Neural cell (in vitro differentiated cells): ENCODE results near the gene KIF23.

Source experiments
- CTCF ChIP-seq: fragments of 450-650 bp; IDR thresholded peaks from 2 replicates; pipeline ENCODE4 v1.5.1; 2014; ENCODE audit warnings: antibody characterized with exemption, mild to moderate bottlenecking, moderate library complexity; ENCODE audit not compliant: poor library complexity, severe bottlenecking
- EP300 ChIP-seq: fragments of 450-650 bp; conservative IDR thresholded peaks from 2 replicates; pipeline ENCODE4 v1.6.1; 2014; ENCODE audit warnings: antibody characterized with exemption, mild to moderate bottlenecking, moderate library complexity; ENCODE audit not compliant: poor library complexity, severe bottlenecking
- EZH2 ChIP-seq: fragments of 200-600, 300-800 bp; shearing (Covaris generic), sonication (generic); IDR thresholded peaks from 2 replicates; pipeline ENCODE4 v1.6.1; 2014; ENCODE audit warnings: antibody characterized with exemption, low read length, borderline replicate concordance, mild to moderate bottlenecking; ENCODE audit not compliant: insufficient read depth, poor library complexity, severe bottlenecking
- POLR2AphosphoS5 ChIP-seq: IDR thresholded peaks from 2 replicates; pipeline ENCODE4 v1.6.1; 2012
- RAD21 ChIP-seq: fragments of 450-650 bp; conservative IDR thresholded peaks from 2 replicates; pipeline ENCODE4 v1.6.1; 2014; ENCODE audit warnings: antibody characterized with exemption, mild to moderate bottlenecking, moderate library complexity
- REST ChIP-seq: IDR thresholded peaks from 2 replicates; pipeline ENCODE4 v1.6.1; 2012; ENCODE audit warnings: borderline replicate concordance
- SMC3 ChIP-seq: fragments of 450-650 bp; conservative IDR thresholded peaks from 2 replicates; pipeline ENCODE4 v1.6.1; 2014; ENCODE audit warnings: antibody characterized with exemption, mild to moderate bottlenecking, moderate library complexity; ENCODE audit not compliant: poor library complexity

GRCh38 chr15:69482686-69483256 lies 68.6 kb downstream of the KIF23 start:
- TF ChIP-seq CTCF: no peak
- TF ChIP-seq EZH2: no peak
- no peak for TF ChIP-seq SMC3
- no peak for TF ChIP-seq EP300
- no peak for TF ChIP-seq REST
- TF ChIP-seq POLR2AphosphoS5: no peak
- no peak for TF ChIP-seq RAD21
